Neutrophil (primary cell): ENCODE data around the gene PPP1R1B.

ENCODE experiments used
- H3K27ac ChIP-seq: fragments of 200-600 bp; sonication (generic); 2 replicates; pipeline ENCODE4 v1.5.1; 2016; ENCODE audit warnings: mild to moderate bottlenecking, moderate library complexity
- H3K27me3 ChIP-seq: fragments of 200-600 bp; sonication (generic); 2 replicates; pipeline ENCODE4 v1.6.0; 2016; ENCODE audit warnings: mild to moderate bottlenecking
- H3K36me3 ChIP-seq: fragments of 200-600 bp; sonication (generic); 2 replicates; pipeline ENCODE4 v1.5.1; 2017
- H3K4me1 ChIP-seq, 2 experiments: fragments of 200-600 bp in 1 of 2; sonication (generic) in 1 of 2; 1 replicate in 1 of 2; 2 replicates in 1 of 2; pipeline versions ENCODE4 v1.5.1 to v1.6.1; 2013 to 2016; ENCODE audit warnings: low read depth in 1 of 2, low read length in 1 of 2, mild to moderate bottlenecking in 1 of 2, moderate library complexity in 1 of 2; ENCODE audit not compliant: control insufficient read depth in 1 of 2, insufficient read depth in 1 of 2
- H3K4me3 ChIP-seq, 2 experiments: fragments of 200-600 bp in 1 of 2; sonication (generic) in 1 of 2; 1 replicate in 1 of 2; 2 replicates in 1 of 2; pipeline ENCODE4 v1.5.1; 2013 to 2016; ENCODE audit warnings: low read depth in 1 of 2, low read length in 1 of 2, mild to moderate bottlenecking in 1 of 2, moderate library complexity in 1 of 2
- H3K9me3 ChIP-seq: fragments of 200-600 bp; sonication (generic); 2 replicates; pipeline ENCODE4 v1.5.1; 2016
- CTCF ChIP-seq: fragments of 200-600 bp; sonication (generic); IDR thresholded peaks from 2 replicates; pipeline ENCODE4 v1.5.1; 2016; ENCODE audit warnings: antibody characterized with exemption

The PPP1R1B gene

DNA sequence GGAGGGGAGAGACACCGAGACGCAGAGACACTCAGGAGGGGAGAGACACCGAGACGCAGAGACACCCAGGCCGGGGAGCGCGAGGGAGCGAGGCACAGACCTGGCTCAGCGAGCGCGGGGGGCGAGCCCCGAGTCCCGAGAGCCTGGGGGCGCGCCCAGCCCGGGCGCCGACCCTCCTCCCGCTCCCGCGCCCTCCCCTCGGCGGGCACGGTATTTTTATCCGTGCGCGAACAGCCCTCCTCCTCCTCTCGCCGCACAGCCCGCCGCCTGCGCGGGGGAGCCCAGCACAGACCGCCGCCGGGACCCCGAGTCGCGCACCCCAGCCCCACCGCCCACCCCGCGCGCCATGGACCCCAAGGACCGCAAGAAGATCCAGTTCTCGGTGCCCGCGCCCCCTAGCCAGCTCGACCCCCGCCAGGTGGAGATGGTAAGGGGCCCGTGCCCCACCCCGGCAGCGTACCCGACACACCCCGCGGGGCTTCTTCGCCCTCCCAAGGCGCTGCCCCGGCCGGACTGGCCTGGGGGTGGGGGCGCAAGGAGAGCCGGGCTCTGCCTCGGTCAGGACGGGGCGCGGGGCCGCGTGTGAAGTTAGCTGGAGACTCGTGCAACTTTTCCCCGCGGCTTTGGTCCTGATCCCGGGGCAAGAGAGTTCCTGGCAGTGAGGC lies 427 bp downstream of the PPP1R1B start:
- Histone ChIP-seq H3K27me3 (peaks cover 54% of the 10 kb centered on the region), H3K36me3 (no peaks in the 10 kb centered on the region), H3K4me3 (peak overlapping the region in 1 of 2 experiments; percentile 21), H3K4me1 (peaks cover 49 to 62% of the 10 kb centered on the region in 2 experiments), H3K9me3 (no peaks in the 10 kb centered on the region), H3K27ac (no peak overlapping the region)
- TF ChIP-seq CTCF, result no peak

GRCh38 chr17:39627712-39628516 lies 1.2 kb downstream of the PPP1R1B start:
- peaks cover 54% of the 10 kb centered on the region for H3K27me3 ChIP-seq

GRCh38 chr17:39628655-39629493 lies 2.1 kb downstream of the PPP1R1B start:
- TF ChIP-seq CTCF, result no peak
- Histone ChIP-seq H3K4me3 (no peak overlapping the region), H3K4me1 (peaks cover 63 to 69% of the 10 kb centered on the region in 2 experiments), H3K9me3 (no peaks in the 10 kb centered on the region), H3K36me3 (no peaks in the 10 kb centered on the region), H3K27ac (peak overlapping the region; percentile 70), H3K27me3 (peaks cover 50% of the 10 kb centered on the region)

More at GRCh38 chr17:39627712-39628516, 1.2 kb downstream of the PPP1R1B start:
- H3K36me3 ChIP-seq, result no peaks in the 10 kb centered on the region
- H3K27ac ChIP-seq, result no peak overlapping the region
- no peak overlapping the region for H3K4me3 ChIP-seq
- H3K4me1 ChIP-seq, result peaks cover 53 to 67% of the 10 kb centered on the region in 2 experiments
- no peaks in the 10 kb centered on the region for H3K9me3 ChIP-seq
- TF ChIP-seq CTCF, result no peak

DNA sequence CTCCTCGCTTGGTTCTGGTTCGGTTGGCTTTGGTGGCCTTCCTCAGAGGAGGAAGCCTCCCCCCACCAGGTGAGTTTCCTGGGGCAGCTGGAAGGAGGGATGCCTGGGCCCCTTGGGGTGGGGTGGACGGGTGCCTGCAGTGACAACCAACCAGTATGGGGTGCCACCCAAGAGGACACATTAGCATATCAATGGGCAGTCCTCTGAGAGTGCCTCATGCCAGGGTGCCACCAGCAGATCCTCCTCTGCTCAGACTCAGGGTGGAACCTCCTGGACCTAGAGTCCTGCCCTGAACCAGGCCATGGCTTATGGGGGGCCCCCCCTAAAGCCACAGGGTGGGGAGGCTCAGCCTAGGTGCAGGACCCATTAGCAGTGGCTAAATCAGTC lies 2.7 kb downstream of the PPP1R1B start:
- H3K27me3 ChIP-seq, result peaks cover 44% of the 10 kb centered on the region
- peaks cover 69 to 76% of the 10 kb centered on the region in 2 experiments for H3K4me1 ChIP-seq
- peak overlapping the region; percentile 70 for H3K27ac ChIP-seq
- no peak for TF ChIP-seq CTCF
- no peaks in the 10 kb centered on the region for H3K36me3 ChIP-seq
- no peaks in the 10 kb centered on the region for H3K9me3 ChIP-seq
- H3K4me3 ChIP-seq, result peak overlapping the region; percentile 28 to 30

DNA sequence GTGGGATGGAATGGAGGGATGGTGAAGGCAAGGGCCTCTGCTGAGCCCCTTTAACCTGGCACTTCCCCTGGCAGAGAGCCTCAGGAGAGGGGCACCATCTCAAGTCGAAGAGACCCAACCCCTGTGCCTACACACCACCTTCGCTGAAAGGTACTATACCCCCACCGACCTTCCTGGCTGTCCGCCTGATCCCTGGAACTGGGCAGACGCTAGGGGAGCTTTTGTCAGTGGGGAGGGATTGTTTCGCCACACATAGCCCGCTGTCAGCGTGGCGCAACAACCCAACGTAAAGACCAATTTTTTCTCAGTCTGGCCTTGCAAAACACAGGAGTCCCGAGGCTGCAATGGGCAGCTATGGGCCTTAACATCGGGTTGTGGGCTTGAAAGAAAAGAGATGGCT lies 3.1 kb downstream of the PPP1R1B start:
- Histone ChIP-seq H3K27me3 (peaks cover 40% of the 10 kb centered on the region), H3K27ac (peak overlapping the region; percentile 70), H3K4me1 (peaks cover 73 to 80% of the 10 kb centered on the region in 2 experiments), H3K36me3 (no peaks in the 10 kb centered on the region), H3K4me3 (peak overlapping the region; percentile 28 to 30), H3K9me3 (no peaks in the 10 kb centered on the region)
- peak; percentile 19 for TF ChIP-seq CTCF
